IPS-NIHi7 (cell line): ENCODE results near the gene HLA-DPA1.
A peak's percentile ranks its signal among the peaks of the same experiment; 100 is the strongest.
"Not testable (repeated sequence)": the region's sequence is repeated elsewhere in the genome, so short reads cannot be mapped to it uniquely, and the experiment has no call there.

Source experiments
- DNase-seq: peaks from one replicate; pipeline ENCODE4 v3.0.0; 2012; ENCODE audit warnings: mixed read lengths; ENCODE audit errors: extremely low spot score

HLA-DPA1 gene

GRCh38 chr6:33065312-33065711 is 8.1 kb downstream of the HLA-DPA1 start:
- no peak for DNase-seq

GRCh38 chr6:33064723-33065122 is 8.7 kb downstream of the HLA-DPA1 start:
- DNase-seq = no peak

GRCh38 chr6:33063435-33063834 is 10.0 kb downstream of the HLA-DPA1 start:
- DNase-seq = not testable (repeated sequence)

DNA sequence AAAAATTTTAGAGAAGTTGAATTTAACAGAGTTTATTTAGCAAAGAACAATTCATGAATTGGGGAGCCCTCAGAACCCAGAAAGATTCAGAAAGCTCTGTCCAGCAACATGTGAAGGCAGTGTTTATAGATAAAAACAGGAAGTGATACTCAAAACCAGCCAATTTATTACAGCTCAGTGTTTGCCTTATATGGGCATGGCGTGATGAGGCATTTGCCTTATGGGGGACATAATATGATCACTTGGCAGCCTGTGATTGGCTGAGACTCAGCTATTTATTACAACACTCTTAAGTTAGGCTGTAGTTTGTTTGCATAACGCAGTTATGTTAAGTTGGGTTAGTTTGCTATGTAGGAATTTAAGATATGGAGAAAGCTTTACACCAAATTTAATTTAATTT is 11.5 kb downstream of the HLA-DPA1 start:
- DNase-seq = no peak

- DNase-seq = no peak
These were observed 16.0 kb downstream of the HLA-DPA1 start for GRCh38 chr6:33057222-33058150.

GRCh38 chr6:33053230-33053629 is 20.2 kb downstream of the HLA-DPA1 start:
- DNase-seq = no peak

DNA sequence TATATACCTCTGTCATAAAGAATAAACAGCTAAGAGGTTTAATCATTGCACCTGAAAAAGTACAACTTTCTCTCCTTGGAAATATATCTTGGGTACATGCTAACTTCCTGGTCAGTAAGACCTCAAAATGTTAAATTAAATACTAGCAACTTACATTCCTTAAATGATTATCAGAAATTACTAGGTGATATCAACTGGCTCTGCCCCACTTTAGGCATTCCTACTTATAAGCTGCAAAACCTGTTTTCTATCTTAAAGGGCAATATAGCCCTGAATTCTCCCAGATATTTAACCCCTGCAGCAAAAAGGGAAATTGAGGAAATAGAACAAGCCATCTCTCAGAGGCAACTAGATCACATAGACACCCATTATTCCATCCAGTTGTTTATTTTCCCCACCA is 20.8 kb downstream of the HLA-DPA1 start:
- no peak for DNase-seq

DNA sequence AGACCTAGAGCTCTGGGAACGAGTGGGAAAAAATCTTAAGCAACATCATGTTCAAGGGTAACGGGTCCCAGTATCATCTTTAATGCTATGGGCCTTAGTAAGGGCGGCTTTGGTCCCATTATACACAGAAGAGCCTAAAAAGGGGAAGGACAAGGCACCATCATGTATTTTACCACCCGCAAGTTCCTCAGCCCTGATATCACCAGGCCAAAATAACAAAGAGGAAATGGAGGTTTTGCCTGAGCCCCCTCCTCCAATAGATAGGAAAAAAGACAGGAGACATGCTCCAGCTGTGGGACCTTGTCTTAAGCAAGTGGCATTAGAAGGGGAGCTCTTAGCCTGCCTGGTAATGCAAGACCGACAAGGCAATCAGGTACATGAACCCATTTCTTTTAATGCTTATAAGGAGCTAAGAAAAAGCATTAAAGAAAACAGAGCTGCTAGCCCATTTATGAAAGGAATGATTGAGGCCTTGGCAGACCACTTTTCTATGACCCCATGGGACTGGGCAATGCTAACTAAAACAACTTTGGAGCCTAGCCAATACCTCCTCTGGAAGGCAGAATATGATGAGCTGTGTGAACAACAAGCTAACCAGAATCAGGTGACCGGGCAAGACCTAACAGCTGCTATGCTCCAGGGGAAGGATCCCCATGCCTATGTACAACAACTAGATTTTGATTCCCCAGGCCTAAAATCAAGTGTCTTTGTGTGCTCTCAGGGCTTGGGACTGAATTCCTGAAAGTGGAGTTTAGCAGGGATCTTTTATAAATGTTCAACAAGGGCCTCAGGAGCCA is 23.2 kb downstream of the HLA-DPA1 start:
- DNase-seq = no peak

DNA sequence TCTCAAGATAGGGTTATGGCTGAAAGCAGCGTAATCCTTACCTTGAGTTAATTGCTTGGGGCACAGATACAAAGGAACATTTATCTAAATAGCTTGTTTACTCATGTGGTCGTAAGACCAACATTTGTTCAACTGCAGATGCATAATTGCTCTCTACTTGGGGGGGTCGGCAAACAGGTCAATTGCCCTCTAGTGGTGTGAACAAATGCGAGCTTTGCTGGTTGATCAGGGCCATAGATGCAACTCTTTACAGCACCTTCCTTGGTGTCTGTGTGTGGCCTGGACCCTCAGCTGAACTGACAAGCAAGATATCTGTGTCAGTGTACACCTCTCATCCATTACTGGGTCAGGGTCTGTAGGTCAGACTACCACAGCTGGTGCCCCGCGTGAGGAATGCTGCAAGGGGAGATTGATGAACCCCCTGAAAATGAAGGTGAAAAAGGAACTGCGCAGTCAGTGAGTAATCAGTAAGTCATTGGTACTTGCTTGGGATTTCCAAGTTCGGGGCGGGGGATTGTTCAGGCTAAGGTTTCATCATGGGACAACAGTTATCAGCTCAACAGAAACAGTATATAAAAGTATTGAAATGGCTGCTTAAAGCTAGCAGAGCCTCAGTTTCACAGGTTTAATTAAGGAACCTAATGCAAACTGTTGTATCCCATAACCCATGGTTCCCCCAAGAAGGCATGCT is 24.0 kb downstream of the HLA-DPA1 start:
- DNase-seq = peak; percentile 20

DNA sequence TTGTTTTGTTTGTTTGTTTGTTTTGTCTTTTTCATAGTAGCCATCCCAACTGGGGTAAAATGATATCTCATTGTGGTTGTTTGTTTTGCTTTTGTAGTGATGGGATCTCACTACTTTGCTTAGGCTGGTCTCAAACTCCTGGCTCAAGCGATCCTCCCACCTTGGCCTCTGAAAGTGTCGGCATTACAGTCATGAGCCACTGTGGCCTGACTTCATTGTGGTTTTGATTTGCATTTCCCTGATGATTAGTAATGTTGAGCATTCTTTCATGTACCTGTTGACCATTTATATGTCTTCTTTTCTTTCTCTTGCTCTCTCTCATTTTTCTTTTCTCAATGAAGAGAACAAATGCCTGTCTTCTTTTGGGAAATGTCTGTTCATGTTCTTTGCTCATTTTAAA is 33.3 kb downstream of the HLA-DPA1 start:
- DNase-seq = no peak

GRCh38 chr6:33036535-33036934 is 36.9 kb downstream of the HLA-DPA1 start:
- DNase-seq = no peak

DNA sequence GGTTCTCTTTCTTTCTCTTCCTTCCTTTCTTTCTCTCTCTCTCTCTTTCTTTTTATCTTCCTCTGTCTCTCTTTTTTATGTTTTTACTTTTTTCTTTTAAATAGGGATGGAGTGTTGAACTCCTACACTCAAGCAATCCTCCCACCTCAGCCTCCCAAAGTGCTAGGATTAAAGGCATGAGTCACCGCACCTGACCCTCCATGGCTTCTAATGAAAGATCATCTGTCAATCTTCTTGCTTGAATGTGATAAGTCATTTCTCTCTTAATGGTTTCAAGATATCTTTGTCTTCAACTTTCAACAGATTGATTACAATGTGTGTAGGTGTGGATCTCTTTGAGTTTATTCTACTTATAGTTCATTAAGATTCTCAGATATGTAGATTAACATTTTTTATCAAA is 38.9 kb downstream of the HLA-DPA1 start:
- DNase-seq = no peak

DNA sequence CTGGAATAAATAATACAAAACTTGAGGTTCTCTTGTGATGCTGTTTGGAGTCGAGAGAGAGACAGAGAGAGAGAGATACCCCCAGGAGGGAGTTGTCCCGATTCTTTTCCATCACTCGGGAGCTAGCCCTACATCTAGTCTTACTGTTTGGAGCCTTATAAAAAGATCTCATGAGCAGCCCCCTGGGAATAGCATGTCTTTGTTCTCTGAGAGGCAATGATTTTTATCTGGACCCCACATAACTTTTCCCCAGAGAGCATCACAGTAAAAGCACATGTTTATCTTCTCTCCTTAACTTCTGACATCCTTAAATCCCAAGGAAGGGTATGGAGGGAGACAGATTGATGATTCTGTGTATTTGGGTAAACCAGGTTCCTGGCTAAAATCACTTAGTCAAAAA is 43.2 kb downstream of the HLA-DPA1 start:
- no peak for DNase-seq

- DNase-seq = no peak
These were observed 43.9 kb downstream of the HLA-DPA1 start for GRCh38 chr6:33029328-33030184.

DNA sequence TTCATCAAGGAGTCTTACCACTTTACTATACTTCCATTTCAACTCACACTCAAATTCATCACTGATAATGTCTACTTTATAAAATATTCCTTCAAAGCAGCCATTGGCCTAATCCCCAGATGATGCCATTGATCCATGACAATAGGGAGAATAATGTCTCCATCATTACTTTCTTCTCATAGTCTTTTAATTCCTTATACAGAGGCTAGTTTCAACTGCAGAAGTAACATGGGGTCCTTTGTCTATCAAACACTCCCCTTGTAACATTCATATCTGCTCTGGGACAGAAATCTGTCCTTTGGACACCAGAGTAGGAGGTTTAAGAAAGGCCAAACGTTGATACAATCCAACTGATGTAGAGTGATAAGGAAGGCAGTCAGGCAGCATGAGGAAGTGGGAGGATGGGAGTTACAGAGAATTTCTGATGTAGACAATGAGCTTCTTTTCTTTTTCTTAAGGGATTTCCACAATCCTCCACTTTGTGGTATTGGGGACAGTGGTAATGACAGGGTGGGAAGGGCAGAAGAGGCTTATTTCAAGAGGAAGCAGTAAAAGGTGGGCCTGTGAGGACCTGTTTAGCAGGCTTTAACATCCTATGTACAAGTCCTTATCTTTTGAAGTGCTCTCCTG is 45.1 kb downstream of the HLA-DPA1 start:
- no peak for DNase-seq

DNA sequence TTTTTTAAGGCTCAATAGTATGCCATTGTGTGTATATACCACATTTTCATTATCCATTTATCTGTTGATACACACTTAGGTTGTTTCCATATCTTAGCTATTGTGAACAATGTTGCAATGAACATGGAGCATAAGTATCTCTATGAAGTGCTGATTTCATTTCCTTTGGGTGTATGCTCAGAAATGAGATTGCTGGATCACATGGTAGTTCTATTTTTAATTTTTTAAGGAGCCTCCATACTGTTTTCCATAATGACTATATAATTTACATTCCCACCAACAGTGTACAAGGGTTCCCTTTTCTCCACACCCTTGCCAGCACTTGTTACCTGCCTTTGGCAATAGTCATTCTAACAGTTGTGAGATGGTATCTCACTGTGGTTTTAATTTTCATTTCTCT is 48.9 kb downstream of the HLA-DPA1 start:
- no peak for DNase-seq

DNA sequence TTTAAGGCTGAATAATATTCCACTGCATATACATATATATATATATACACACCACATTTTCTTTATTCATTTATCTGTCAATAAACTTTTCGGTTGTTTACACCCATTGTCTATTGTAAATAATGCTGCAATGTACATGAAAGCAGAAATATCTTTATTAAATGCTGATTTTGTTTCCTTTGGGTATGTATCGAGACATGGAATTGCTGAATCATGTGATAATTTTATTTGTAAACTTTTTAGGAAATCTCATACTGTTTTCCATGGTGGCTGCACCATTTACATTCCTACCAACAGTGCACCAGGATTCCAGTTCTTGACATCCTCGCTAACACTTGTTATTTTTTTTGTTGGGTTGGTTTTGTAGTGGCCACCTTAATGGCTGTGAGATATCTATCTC is 49.9 kb downstream of the HLA-DPA1 start:
- no peak for DNase-seq

DNA sequence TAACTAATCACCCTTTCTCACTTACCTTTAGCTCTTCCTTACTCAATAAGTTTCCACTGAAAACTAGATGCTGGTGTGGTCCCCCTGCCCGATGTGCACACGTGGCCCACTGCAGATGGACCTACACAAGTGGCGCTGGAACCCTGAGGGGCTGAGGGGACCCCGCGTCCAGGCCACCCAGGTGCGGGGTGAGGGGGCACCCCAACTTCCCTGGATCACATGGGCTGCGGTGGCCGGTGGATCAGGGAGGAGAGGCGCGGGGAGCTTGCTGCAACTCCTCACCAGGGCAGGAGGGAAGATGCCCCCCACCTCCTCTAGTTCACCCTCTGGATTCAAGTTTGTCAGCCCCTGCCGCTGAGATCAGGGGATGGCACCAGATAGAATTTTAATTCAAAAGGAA is 51.5 kb downstream of the HLA-DPA1 start:
- DNase-seq = no peak

GRCh38 chr6:33019372-33019771 is 54.1 kb downstream of the HLA-DPA1 start:
- DNase-seq = no peak

DNA sequence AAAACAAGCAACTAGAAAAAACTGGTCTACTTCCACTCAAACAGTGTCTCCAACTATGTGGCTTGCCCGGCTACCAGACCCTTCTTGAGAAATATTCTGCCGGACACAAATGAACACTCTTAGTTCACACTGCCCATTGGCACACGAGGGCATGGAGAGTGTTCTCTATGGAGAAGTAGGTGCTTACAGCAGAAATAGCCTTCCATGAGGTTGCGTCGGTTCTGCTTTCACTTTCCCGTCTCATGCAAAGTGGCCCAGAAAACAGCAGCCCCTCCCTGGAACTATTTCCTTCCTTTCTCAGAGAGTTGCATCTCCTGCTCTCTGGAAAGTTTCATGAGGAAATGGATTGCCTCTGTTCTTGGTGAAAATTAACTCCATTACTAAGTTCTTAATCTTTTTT is 54.5 kb downstream of the HLA-DPA1 start:
- DNase-seq = no peak

GRCh38 chr6:33018418-33018817 is 55.0 kb downstream of the HLA-DPA1 start:
- no peak for DNase-seq
